GM23248 (cell line): ENCODE results near the gene TNF. TPM values are rescaled to one million over a fixed set of nuclear protein-coding genes. Genes with fewer than 3 reads are reported as not detected.
A peak's percentile ranks its signal among the peaks of the same experiment; 100 is the strongest.

ENCODE experiments used
- DNase-seq: peaks from one replicate; pipeline ENCODE4 v3.0.0-alpha.2; 2015
- H2AFZ ChIP-seq: fragments of 200-600 bp; sonication (generic); 2 replicates; pipeline ENCODE4 v1.6.1; 2016; ENCODE audit warnings: antibody characterized with exemption
- H3F3A ChIP-seq: fragments of 200-600 bp; sonication (generic); 2 replicates; pipeline ENCODE4 v1.6.1; 2016; ENCODE audit warnings: mild to moderate bottlenecking, antibody characterized with exemption, mixed run types; ENCODE audit not compliant: insufficient read depth
- H3K27ac ChIP-seq: fragments of 200-600 bp; sonication (generic); 2 replicates; pipeline ENCODE4 v1.5.1; 2016; ENCODE audit warnings: mild to moderate bottlenecking
- H3K27me3 ChIP-seq: fragments of 200-600 bp; sonication (generic); replicated peaks from 2 replicates; pipeline ENCODE4 v1.6.1; 2016; ENCODE audit warnings: mild to moderate bottlenecking; ENCODE audit not compliant: insufficient read depth
- H3K36me3 ChIP-seq: fragments of 200-600 bp; sonication (generic); 2 replicates; pipeline ENCODE4 v1.6.1; 2016; ENCODE audit warnings: low read depth, mild to moderate bottlenecking
- H3K4me1 ChIP-seq: fragments of 200-600 bp; sonication (generic); 2 replicates; pipeline ENCODE4 v1.6.1; 2016; ENCODE audit warnings: mild to moderate bottlenecking; ENCODE audit not compliant: insufficient read depth
- H3K4me2 ChIP-seq: fragments of 200-600 bp; sonication (generic); one replicate; pipeline ENCODE4 v1.6.1; 2016; ENCODE audit warnings: mild to moderate bottlenecking; ENCODE audit not compliant: unreplicated experiment
- H3K4me3 ChIP-seq: fragments of 200-600 bp; sonication (generic); 2 replicates; pipeline ENCODE4 v1.5.1; 2016; ENCODE audit warnings: mild to moderate bottlenecking
- H3K79me2 ChIP-seq: fragments of 200-600 bp; sonication (generic); 2 replicates; pipeline ENCODE4 v1.6.1; 2016; ENCODE audit warnings: mild to moderate bottlenecking; ENCODE audit not compliant: insufficient read depth
- H3K9ac ChIP-seq: fragments of 200-600 bp; sonication (generic); 2 replicates; pipeline ENCODE4 v1.6.1; 2016; ENCODE audit warnings: mild to moderate bottlenecking
- H3K9me2 ChIP-seq: fragments of 200-600 bp; sonication (generic); 2 replicates; pipeline ENCODE4 v1.6.1; 2016; ENCODE audit warnings: mixed run types, mild to moderate bottlenecking, moderate library complexity; ENCODE audit not compliant: insufficient read depth
- H3K9me3 ChIP-seq: fragments of 200-600 bp; sonication (generic); one replicate; pipeline ENCODE4 v1.6.1; 2017; ENCODE audit warnings: low read depth
- H4K20me1 ChIP-seq: fragments of 200-600 bp; sonication (generic); 2 replicates; pipeline ENCODE4 v1.6.0; 2016; ENCODE audit not compliant: insufficient read depth
- EZH2 ChIP-seq: fragments of 200-600 bp; sonication (generic); IDR thresholded peaks from 2 replicates; pipeline ENCODE4 v1.6.1; 2018; ENCODE audit warnings: antibody characterized with exemption, mild to moderate bottlenecking; ENCODE audit not compliant: insufficient read depth, poor library complexity, severe bottlenecking
- EZH2phosphoT487 ChIP-seq: fragments of 200-600 bp; sonication (generic); IDR thresholded peaks from 2 replicates; pipeline ENCODE4 v1.6.1; 2018; ENCODE audit warnings: antibody characterized with exemption, moderate library complexity, mild to moderate bottlenecking, low read depth; ENCODE audit not compliant: insufficient read depth
- WGBS, 2 experiments: methylation state at CpG; one replicate each; pipeline ENCODE4 v1.1.6; 2015 to 2017; ENCODE audit warnings: low lambda C conversion rate in 2 of 2, low coverage in 1 of 2; ENCODE audit errors: missing lambda C conversion rate in 2 of 2; 5-methylcytosine and 5-hydroxymethylcytosine counted together
- in situ Hi-C: fragments of 300-500 bp; cut with MboI; formaldehyde crosslinking; loops from 2 replicates; pipeline ENCODE4 v1.15.0; 2020
- polyA plus RNA-seq: library from polyadenylated mRNA; unstranded; fragments of >200 nt; fragmentation: Nextera tagmentation; extraction: Ambion mirVana; gene quantifications from 2 replicates; pipeline ENCODE4 v1.2.1, GENCODE V29; 2016
- total RNA-seq: library from RNA; depleted of rRNA; stranded (reverse); fragments of >200 nt; shearing (Covaris generic); gene quantifications from 2 replicates; pipeline ENCODE4 v1.2.3, GENCODE V29; 2014

Gene TNF
- total and polyA plus RNA-seq, 2 experiments from 2014 or later: 0.11 TPM; not detected in 1

DNA sequence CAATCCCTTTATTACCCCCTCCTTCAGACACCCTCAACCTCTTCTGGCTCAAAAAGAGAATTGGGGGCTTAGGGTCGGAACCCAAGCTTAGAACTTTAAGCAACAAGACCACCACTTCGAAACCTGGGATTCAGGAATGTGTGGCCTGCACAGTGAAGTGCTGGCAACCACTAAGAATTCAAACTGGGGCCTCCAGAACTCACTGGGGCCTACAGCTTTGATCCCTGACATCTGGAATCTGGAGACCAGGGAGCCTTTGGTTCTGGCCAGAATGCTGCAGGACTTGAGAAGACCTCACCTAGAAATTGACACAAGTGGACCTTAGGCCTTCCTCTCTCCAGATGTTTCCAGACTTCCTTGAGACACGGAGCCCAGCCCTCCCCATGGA, 2.2 kb downstream of the TNF start:
- Histone ChIP-seq H3K9ac (no peak overlapping the region), H3K4me1 (peaks cover 4% of the 10 kb centered on the region; the same call in 1 of the 2 replicates), H3K27me3 (no peaks in the 10 kb centered on the region), H3K36me3 (no peaks in the 10 kb centered on the region), H3K4me2 (no peak overlapping the region), H3K4me3 (no peak overlapping the region), H3K9me3 (no peaks in the 10 kb centered on the region), H3F3A (no peaks in the 10 kb centered on the region), H3K27ac (no peak overlapping the region), H2AFZ (no peak overlapping the region), H3K79me2 (no peaks in the 10 kb centered on the region), H4K20me1 (no peaks in the 10 kb centered on the region), H3K9me2 (no peaks in the 10 kb centered on the region)
- in situ Hi-C loops: no loop called here
- DNase-seq: no peak
- WGBS, 2 experiments: 78 to 90% methylated on average over 3 of the region's 3 CpGs
- TF ChIP-seq EZH2phosphoT487 (no peak), EZH2 (no peak)

GRCh38 chr6:31578184-31579118, 3.1 kb downstream of the TNF start:
- Histone ChIP-seq H4K20me1 (no peaks in the 10 kb centered on the region), H3K4me1 (peaks cover 4% of the 10 kb centered on the region; the same call in 1 of the 2 replicates), H3K9ac (no peak overlapping the region), H3K9me2 (no peaks in the 10 kb centered on the region), H3K27ac (no peak overlapping the region), H3K79me2 (no peaks in the 10 kb centered on the region), H3K27me3 (no peaks in the 10 kb centered on the region), H3F3A (no peaks in the 10 kb centered on the region), H3K9me3 (no peaks in the 10 kb centered on the region), H2AFZ (no peak overlapping the region), H3K36me3 (no peaks in the 10 kb centered on the region), H3K4me3 (no peak overlapping the region), H3K4me2 (no peak overlapping the region)
- in situ Hi-C loops: no loop called here
- 85% methylated on average over 12 of the region's 12 CpGs for WGBS, 2 experiments
- no peak for TF ChIP-seq EZH2
- TF ChIP-seq EZH2phosphoT487: no peak
- no peak for DNase-seq

DNA sequence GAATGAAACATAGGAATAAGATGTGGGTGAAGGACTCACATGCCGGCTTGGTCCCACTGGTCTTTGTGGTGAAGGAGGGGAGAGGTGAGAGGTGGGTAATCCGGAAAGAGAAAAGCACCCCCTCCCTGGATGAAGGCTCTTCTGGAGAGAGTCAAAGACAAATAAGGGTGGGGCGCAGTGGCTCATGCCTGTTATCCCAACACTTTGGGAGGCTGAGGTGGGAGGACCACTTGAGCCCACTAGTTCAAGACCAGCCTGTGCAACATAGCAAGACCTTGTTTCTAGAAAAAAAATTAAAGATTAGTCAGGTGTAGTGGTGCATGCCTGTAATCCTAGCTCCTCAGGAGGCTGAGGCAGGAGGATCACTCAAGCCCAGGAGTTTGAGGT, 3.7 kb downstream of the TNF start:
- Histone ChIP-seq H4K20me1 (no peaks in the 10 kb centered on the region), H3K4me1 (peaks cover 4% of the 10 kb centered on the region; the same call in 1 of the 2 replicates), H3K9me3 (no peaks in the 10 kb centered on the region), H3F3A (no peaks in the 10 kb centered on the region), H3K27ac (no peak overlapping the region), H3K9ac (no peak overlapping the region), H3K4me2 (no peak overlapping the region), H3K79me2 (no peaks in the 10 kb centered on the region), H3K27me3 (no peaks in the 10 kb centered on the region), H3K36me3 (no peaks in the 10 kb centered on the region), H3K4me3 (no peak overlapping the region), H2AFZ (no peak overlapping the region), H3K9me2 (no peaks in the 10 kb centered on the region)
- 93 to 96% methylated on average over 3 of the region's 3 CpGs for WGBS, 2 experiments
- DNase-seq: no peak
- in situ Hi-C loops: no loop called here
- TF ChIP-seq EZH2phosphoT487 (no peak), EZH2 (no peak)

GRCh38 chr6:31579546-31580437, 4.4 kb downstream of the TNF start:
- H2AFZ ChIP-seq: peak overlapping the region; percentile 98
- 80% methylated on average over 8 of the region's 8 CpGs for WGBS, 2 experiments

More at GRCh38 chr6:31579546-31580437, 4.4 kb downstream of the TNF start:
- no peak overlapping the region for H3K9ac ChIP-seq
- H3K27me3 ChIP-seq: no peaks in the 10 kb centered on the region
- H3F3A ChIP-seq: no peaks in the 10 kb centered on the region
- no peak for DNase-seq
- no peak overlapping the region for H3K27ac ChIP-seq
- no peaks in the 10 kb centered on the region for H4K20me1 ChIP-seq
- no peak overlapping the region for H3K4me2 ChIP-seq
- in situ Hi-C loops: no loop called here
- peaks cover 4% of the 10 kb centered on the region; the same call in 1 of the 2 replicates for H3K4me1 ChIP-seq
- H3K4me3 ChIP-seq: no peak overlapping the region
- H3K9me3 ChIP-seq: no peaks in the 10 kb centered on the region
- no peaks in the 10 kb centered on the region for H3K36me3 ChIP-seq
- TF ChIP-seq EZH2phosphoT487 (no peak), EZH2 (no peak)
- H3K79me2 ChIP-seq: no peaks in the 10 kb centered on the region
- H3K9me2 ChIP-seq: no peaks in the 10 kb centered on the region
